ENCODE data around the gene LZTS2. TPM values are rescaled to one million over a fixed set of nuclear protein-coding genes. Genes with fewer than 3 reads are reported as not detected.

Gene LZTS2
- total and polyA plus RNA-seq, 5 experiments from 2014 or later: 10.8 to 34.3 (median 19.5) TPM

DNA sequence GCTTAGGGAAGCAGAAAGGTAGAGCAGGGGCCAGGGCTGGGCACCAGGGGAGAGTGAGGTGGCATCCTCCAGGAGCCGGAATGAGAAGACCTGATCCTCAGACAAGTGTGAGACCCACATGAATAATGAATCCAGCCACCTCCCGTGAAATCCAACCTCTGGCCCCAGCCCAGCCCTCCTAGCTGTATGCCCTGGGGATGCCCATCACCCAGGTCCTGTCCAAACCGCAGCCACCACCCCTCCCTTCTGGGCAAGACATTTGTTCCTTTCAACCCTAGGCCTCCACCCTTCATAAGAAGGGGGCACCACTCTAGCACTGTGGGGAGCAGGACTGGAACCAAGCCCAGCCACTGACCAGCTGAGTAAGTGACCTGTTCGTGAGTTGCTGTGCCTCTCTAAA, 21.6 kb downstream of the LZTS2 start:
- Mint-ChIP-seq H3K4me3 (no peak overlapping the region), H3K9me3 (no peaks in the 10 kb centered on the region), H3K27ac (no peak overlapping the region), H3K4me1 (peaks cover 2 to 6% (median 4%) of the 10 kb centered on the region in 4 donors), H3K27me3 (peaks cover 8 to 58% (median 32%) of the 10 kb centered on the region in 5 donors), H3K36me3 (no peaks in the 10 kb centered on the region)
- POLR2A ChIA-PET: no interaction called here
- no peak for DNase-seq
- ATAC-seq: no peak

DNA sequence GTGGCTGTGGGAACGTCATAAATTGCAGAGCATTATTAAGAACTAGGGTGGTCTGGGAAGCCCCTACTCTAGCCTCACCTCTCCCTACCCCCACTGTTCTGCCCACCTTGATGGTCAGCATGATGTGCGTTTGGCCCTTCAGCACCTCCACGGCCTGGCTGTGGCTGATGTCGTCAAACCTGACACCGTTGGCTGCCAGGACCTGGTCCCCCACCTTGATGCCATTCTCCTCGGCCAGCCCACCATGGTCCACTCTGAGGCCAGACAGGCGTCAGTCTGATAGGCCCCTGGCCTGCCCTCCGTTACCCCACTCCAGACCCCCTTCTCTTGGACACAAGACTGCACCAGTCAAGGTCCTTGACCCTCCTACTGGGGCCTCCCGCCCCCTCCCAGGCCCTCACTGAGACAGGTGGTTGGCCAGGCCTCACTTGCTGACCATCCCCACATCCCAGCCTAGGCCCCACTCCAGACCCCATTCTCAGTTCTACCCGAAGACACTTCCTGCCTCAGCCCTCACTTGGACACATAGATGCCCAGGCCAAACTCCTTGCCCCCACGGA, 22.2 kb downstream of the LZTS2 start:
- POLR2A ChIA-PET: no interaction called here
- H3K27me3 Mint-ChIP-seq: peaks cover 8 to 53% (median 27%) of the 10 kb centered on the region in 5 donors
- H3K27ac Mint-ChIP-seq: no peak overlapping the region
- no peaks in the 10 kb centered on the region for H3K36me3 Mint-ChIP-seq
- H3K4me3 Mint-ChIP-seq: no peak overlapping the region
- peaks cover 2 to 6% (median 4%) of the 10 kb centered on the region in 4 donors for H3K4me1 Mint-ChIP-seq
- ATAC-seq: no peak
- H3K9me3 Mint-ChIP-seq: no peaks in the 10 kb centered on the region
- no peak for DNase-seq

GRCh38 chr10:101022967-101023705, 23.5 kb downstream of the LZTS2 start:
- Mint-ChIP-seq H3K27me3 (peaks cover 4 to 39% (median 23%) of the 10 kb centered on the region in 5 donors), H3K36me3 (no peaks in the 10 kb centered on the region), H3K9me3 (no peaks in the 10 kb centered on the region), H3K4me1 (peaks cover 2 to 6% (median 4%) of the 10 kb centered on the region in 4 donors), H3K4me3 (no peak overlapping the region), H3K27ac (no peak overlapping the region)
- POLR2A ChIA-PET: interaction anchor here (0.7 kb wide), 1 partner anchor 71 kb away, joined by 7 read pairs; no protein-coding TSS in a partner anchor
- DNase-seq: no peak
- ATAC-seq: no peak

GRCh38 chr10:101027106-101027720, 27.6 kb downstream of the LZTS2 start:
- Mint-ChIP-seq H3K4me3 (no peak overlapping the region), H3K36me3 (no peaks in the 10 kb centered on the region), H3K9me3 (no peaks in the 10 kb centered on the region), H3K27ac (no peak overlapping the region), H3K27me3 (peaks cover 0 to 3% (median 2%) of the 10 kb centered on the region in 5 donors), H3K4me1 (peaks cover 5 to 19% (median 8%) of the 10 kb centered on the region in 4 donors)
- POLR2A ChIA-PET: interaction anchor here (0.6 kb wide), 1 partner anchor 13 kb away, joined by 3 read pairs; no protein-coding TSS in a partner anchor
- no peak for ATAC-seq
- no peak for DNase-seq

DNA sequence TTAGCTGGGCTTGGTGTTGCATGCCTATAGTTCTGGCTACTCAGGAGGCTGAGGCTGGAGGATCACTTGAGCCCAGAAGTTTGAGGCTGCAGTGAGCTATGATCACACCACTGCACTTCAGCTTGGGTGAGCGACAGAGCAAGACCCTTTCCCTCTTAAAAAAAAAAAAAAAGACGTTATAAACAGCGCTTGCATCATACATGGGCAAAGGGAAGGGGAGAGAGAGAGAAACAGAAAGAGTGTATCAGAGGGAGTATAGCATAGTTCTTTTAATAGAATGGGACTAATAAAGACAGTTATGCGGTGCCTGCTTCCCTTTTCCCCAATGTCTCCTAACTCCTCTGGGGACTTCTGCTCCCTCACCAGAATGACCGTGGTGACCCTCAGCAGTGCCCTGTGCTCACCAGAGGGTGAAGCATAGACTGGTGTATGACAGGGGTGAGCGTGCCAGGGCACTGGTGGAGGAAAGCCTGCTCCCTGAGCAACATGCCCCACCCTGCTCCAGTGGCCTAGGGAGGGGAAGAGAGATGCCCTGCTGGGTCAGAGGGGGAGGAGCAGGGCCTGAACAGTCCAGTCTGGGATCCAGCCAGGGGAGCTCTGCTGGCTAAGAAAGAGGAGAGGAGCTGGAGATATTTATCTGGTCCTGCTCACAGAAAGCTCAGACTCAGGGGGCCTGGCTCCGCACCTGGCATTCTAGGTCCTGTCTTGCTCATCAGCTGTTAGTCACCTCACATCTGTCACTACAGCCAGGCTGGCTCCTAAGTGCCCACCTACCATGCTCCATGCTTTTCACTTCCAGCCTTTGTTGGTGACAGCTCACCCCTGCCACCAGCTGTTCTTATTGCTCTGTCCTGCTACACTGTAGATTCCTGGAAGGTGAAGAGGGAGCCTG, 29.1 kb downstream of the LZTS2 start:
- Mint-ChIP-seq H3K36me3 (no peaks in the 10 kb centered on the region), H3K27ac (peak overlapping the region in 1 of 10 donors; percentile 50), H3K27me3 (peaks cover 0 to 3% (median 0%) of the 10 kb centered on the region in 5 donors), H3K9me3 (no peaks in the 10 kb centered on the region), H3K4me3 (peak overlapping the region in 2 of 10 donors; percentile 29 to 63), H3K4me1 (peaks cover 15 to 26% (median 18%) of the 10 kb centered on the region in 4 donors)
- POLR2A ChIA-PET: interaction anchor here (0.8 kb wide), 1 partner anchor 31 kb away, joined by 3 read pairs; no protein-coding TSS in a partner anchor
- ATAC-seq (no peak), DNase-seq (no peak)

- Mint-ChIP-seq H3K36me3 (no peaks in the 10 kb centered on the region), H3K4me1 (peaks cover 15 to 26% (median 19%) of the 10 kb centered on the region in 4 donors), H3K27ac (peak overlapping the region in 3 of 10 donors; percentile 8 to 48 (median 38)), H3K4me3 (peak overlapping the region in 4 of 10 donors; percentile 7 to 86 (median 41)), H3K9me3 (no peaks in the 10 kb centered on the region), H3K27me3 (peaks cover 0 to 3% (median 0%) of the 10 kb centered on the region in 5 donors)
- POLR2A ChIA-PET: interaction anchor here (3.2 kb wide), 1 partner anchor 31 kb away, joined by 34 read pairs; the partner anchor contains the start of gene LZTS2
- DNase-seq (no peak), ATAC-seq (no peak)
Measured at GRCh38 chr10:101029520-101030295, 30.1 kb downstream of the LZTS2 start.

- Mint-ChIP-seq H3K36me3 (peaks cover 0 to 4% (median 0%) of the 10 kb centered on the region in 3 donors), H3K9me3 (no peaks in the 10 kb centered on the region), H3K4me1 (peaks cover 15 to 26% (median 19%) of the 10 kb centered on the region in 4 donors), H3K27me3 (peaks cover 0 to 3% (median 0%) of the 10 kb centered on the region in 5 donors), H3K4me3 (peak overlapping the region; percentile 86 to 99 (median 93)), H3K27ac (peak overlapping the region in 9 of 10 donors; percentile 81 to 99 (median 97))
- ATAC-seq: no peak
- POLR2A ChIA-PET: interaction anchor here (0.5 to 3.2 kb wide), 15 partner anchors 9 to 1421 kb away, joined by 3 to 34 read pairs (median 6); partner anchors contain the start of genes KAZALD1, LZTS2, MRPL43 and TWNK
- DNase-seq: no peak
Measured at GRCh38 chr10:101030496-101031127, 31.0 kb downstream of the LZTS2 start.

DNA sequence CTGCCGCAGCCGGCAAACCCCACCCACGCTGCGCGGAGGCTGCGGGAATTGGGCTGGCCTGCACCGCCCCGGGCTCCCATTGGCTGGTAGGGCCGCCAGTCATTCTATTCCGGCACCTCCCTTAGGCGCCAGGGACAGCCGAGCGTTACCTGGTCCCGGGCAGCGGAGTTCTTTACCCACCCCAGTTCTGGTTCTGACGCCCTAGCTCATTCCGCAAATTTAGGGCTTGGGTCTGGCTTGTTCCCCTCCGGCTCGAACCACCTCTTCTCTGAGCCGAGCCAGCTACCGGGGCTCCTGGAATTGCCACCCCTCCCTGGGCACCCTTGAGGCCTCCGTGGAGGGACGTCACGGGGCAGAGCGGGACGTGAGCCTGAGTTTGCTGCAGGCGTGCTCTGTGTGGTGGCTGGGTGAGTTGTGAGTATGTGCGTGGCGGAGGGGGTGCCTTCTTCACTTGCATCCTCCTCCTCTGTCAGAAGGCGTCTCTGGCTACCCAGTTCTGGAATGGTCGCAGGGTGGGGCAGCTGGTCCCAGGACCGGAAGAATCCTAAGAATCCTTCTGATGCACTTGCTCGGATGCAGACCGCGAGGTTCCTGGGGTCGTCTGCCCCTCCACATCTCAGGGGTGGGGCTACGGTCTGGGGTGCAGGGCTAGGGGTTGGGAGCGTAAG, 31.7 kb downstream of the LZTS2 start, which contains the start of the genes PDZD7 and SFXN3:
PDZD7 (minus strand) TSS at position 2 of the 668 bp plus-strand sequence. CDS start 910 bp downstream, outside the sequence.
SFXN3 (plus strand) TSS at position 107 of the 668 bp plus-strand sequence. CDS start 3,461 bp downstream, outside the sequence.
- peak; percentile 80 to 83 for ATAC-seq
- peak within 1 kb of the TSS; percentile 86 to 99 (median 93) for H3K4me3 Mint-ChIP-seq

DNA sequence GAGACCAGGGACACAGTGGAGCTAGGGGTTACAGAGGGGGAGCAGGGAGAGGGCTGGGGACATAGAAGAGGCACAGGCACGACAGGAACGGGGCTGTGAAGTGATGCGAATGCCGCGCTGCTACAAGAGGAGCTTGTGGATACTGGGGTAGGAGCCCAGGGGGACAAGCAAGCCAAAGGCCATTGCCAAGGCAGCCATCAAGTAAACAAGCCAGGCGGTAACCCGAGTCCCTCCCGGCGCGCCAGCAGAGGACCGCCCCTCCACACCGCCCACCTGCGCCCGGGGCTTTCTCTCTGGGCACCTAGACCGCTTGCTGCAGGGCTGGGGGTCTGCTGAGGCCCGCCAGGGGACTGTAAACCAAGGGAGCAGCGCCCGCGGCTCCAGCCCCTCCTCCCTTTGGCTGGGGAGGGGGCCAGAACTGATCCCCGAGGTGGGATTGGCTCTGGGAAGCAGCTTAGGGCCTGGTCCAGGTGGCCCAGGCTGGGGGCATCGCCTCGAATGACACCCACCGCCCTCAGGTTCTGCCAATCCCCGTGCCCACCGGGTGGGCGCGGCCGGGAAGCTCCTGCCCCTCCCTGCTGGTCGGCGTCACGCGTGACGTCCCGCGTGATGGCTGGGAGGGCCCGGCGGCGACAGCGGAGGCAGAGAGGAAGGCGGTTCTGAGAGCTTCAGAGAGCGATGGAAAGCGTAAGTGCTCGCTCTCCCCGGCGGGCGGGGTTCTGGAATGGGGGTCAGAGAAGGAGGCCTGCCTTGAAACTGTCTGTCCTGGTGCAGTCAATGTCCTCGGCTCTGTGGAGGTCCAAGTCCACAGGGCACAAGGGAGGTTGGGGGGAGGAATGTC, 32.4 kb downstream of the LZTS2 start:
- peak overlapping the region; percentile 81 to 99 (median 97) for H3K27ac Mint-ChIP-seq
- ATAC-seq (peak; percentile 56 to 63), DNase-seq (peak; percentile 67 to 91 (median 82))
- H3K4me1 Mint-ChIP-seq: peaks cover 15 to 26% (median 19%) of the 10 kb centered on the region in 4 donors
- H3K4me3 Mint-ChIP-seq: peak overlapping the region; percentile 86 to 99 (median 93)
- H3K36me3 Mint-ChIP-seq: peaks cover 0 to 16% (median 0%) of the 10 kb centered on the region in 3 donors
- peaks cover 0 to 3% (median 0%) of the 10 kb centered on the region in 5 donors for H3K27me3 Mint-ChIP-seq
- H3K9me3 Mint-ChIP-seq: no peaks in the 10 kb centered on the region
- POLR2A ChIA-PET: interaction anchor here (0.7 to 3.2 kb wide), 14 partner anchors 7 to 1401 kb away, joined by 3 to 34 read pairs (median 6); partner anchors contain the start of genes LZTS2, MRPL43, SLF2 and TWNK

More for the DNA sequence above, 31.7 kb downstream of the LZTS2 start, which contains the start of the genes PDZD7 and SFXN3:
- Mint-ChIP-seq H3K27me3 (peaks cover 0 to 3% (median 0%) of the 10 kb centered on the region in 5 donors), H3K27ac (peak within 1 kb of the TSS; percentile 81 to 99 (median 97)), H3K36me3 (peaks cover 0 to 11% (median 0%) of the 10 kb centered on the region in 3 donors), H3K9me3 (no peaks in the 10 kb centered on the region), H3K4me1 (peaks cover 15 to 26% (median 19%) of the 10 kb centered on the region in 4 donors)
- POLR2A ChIA-PET: interaction anchor here (0.5 to 3.2 kb wide), 16 partner anchors 8 to 1421 kb away, joined by 3 to 34 read pairs (median 6); partner anchors contain the start of genes KAZALD1, LZTS2, MRPL43 and TWNK
- peak; percentile 89 to 98 (median 96) for DNase-seq
